Coronary artery (tissue), 2 donors: ENCODE results near the gene MBOAT2.

Experiments used
- DNase-seq: peaks from one replicate; pipeline ENCODE4 v3.0.0-alpha.2; 2017; ENCODE audit warnings: low spot score
- H3K27ac ChIP-seq, 2 donors: fragments of 200-600 bp; sonication (generic); one replicate each; pipeline ENCODE4 v1.5.1; 2016 to 2019
- H3K4me3 ChIP-seq: fragments of 200-600 bp; sonication (generic); 2 replicates; pipeline ENCODE4 v1.5.1; 2016; ENCODE audit warnings: mild to moderate bottlenecking, moderate library complexity
- CTCF ChIP-seq: fragments of 200-600 bp; sonication (generic); IDR thresholded peaks from one replicate; pipeline ENCODE4 v1.5.1; 2019; ENCODE audit warnings: antibody characterized with exemption

The MBOAT2 gene

GRCh38 chr2:8803658-8804379, 199.7 kb downstream of the MBOAT2 start:
- DNase-seq = no peak
- Histone ChIP-seq H3K27ac (no peak overlapping the region), H3K4me3 (no peak overlapping the region)
- no peak for TF ChIP-seq CTCF

DNA sequence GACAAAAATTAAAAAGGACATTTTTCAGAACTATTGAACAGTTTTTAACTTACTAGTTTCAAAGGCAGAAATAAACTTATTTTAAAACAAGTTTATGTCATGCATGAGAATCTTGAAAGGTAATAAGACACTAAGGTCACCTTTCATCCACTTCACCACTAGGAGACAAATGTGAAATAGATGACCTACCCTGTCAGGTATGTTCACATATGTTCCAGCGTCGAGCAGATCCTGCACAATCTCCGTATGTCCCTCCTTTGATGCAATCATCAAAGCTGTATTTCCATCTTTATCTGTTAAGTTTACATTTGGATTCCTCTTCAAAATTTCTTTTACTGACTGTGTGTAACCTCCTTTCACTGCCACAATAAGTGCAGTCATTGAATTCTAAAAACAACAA, 200.7 kb downstream of the MBOAT2 start:
- H3K27ac ChIP-seq = no peak overlapping the region
- no peak for TF ChIP-seq CTCF
- DNase-seq = no peak
- H3K4me3 ChIP-seq = no peak overlapping the region
